Inferior parietal cortex (tissue), 1 donor: ENCODE data around the gene PTBP3.
A peak's percentile ranks its signal among the peaks of the same experiment; 100 is the strongest.

Experiments
- DNase-seq: peaks from one replicate; pipeline ENCODE4 v3.0.0-alpha.2; 2016; ENCODE audit errors: extremely low spot score

PTBP3 gene

GRCh38 chr9:112360047-112360804 is 26.8 kb upstream of the PTBP3 start:
- DNase-seq: no peak

- no peak for DNase-seq
Observed at GRCh38 chr9:112355427-112355897, 22.0 kb upstream of the PTBP3 start.

- no peak for DNase-seq
Observed at GRCh38 chr9:112354081-112354743, 20.8 kb upstream of the PTBP3 start.

GRCh38 chr9:112352209-112352608 is 18.8 kb upstream of the PTBP3 start:
- DNase-seq: no peak

GRCh38 chr9:112351184-112351583 is 17.8 kb upstream of the PTBP3 start:
- no peak for DNase-seq

- no peak for DNase-seq
Observed at GRCh38 chr9:112349008-112349333, 15.6 kb upstream of the PTBP3 start.

GRCh38 chr9:112348257-112349007 is 15.0 kb upstream of the PTBP3 start:
- peak; percentile 86 for DNase-seq

GRCh38 chr9:112341730-112342129 is 8.3 kb upstream of the PTBP3 start:
- DNase-seq: no peak

- DNase-seq: no peak
Observed at GRCh38 chr9:112339886-112340285, 6.5 kb upstream of the PTBP3 start.

GRCh38 chr9:112338561-112338960 is 5.1 kb upstream of the PTBP3 start:
- no peak for DNase-seq

GRCh38 chr9:112337547-112337946 is 4.1 kb upstream of the PTBP3 start:
- DNase-seq: no peak

- peak; percentile 37 for DNase-seq
Observed at GRCh38 chr9:112334432-112334841, 1.0 kb upstream of the PTBP3 start.

GRCh38 chr9:112333639-112334431 is 416 bp upstream of the PTBP3 start:
- DNase-seq: peak; percentile 91

GRCh38 chr9:112332674-112332976 is 794 bp downstream of the PTBP3 start:
- no peak for DNase-seq

GRCh38 chr9:112332214-112332613 is 1.2 kb downstream of the PTBP3 start:
- DNase-seq: peak; percentile 33

GRCh38 chr9:112331674-112331952 is 1.8 kb downstream of the PTBP3 start:
- DNase-seq: no peak

- no peak for DNase-seq
Observed at GRCh38 chr9:112328545-112328944, 4.9 kb downstream of the PTBP3 start.

GRCh38 chr9:112327718-112328450 is 5.5 kb downstream of the PTBP3 start:
- no peak for DNase-seq

- no peak for DNase-seq
Observed at GRCh38 chr9:112326194-112326593, 7.2 kb downstream of the PTBP3 start.

GRCh38 chr9:112325600-112325999 is 7.8 kb downstream of the PTBP3 start:
- DNase-seq: no peak

GRCh38 chr9:112325127-112325526 is 8.3 kb downstream of the PTBP3 start:
- no peak for DNase-seq
